ACC112 (cell line): ENCODE data around the gene ZNF576.
"Not testable (repeated sequence)": the region's sequence is repeated elsewhere in the genome, so short reads cannot be mapped to it uniquely, and the experiment has no call there.

Source experiments
- H2AFZ ChIP-seq: fragments of 200-600 bp; sonication (generic); one replicate; pipeline ENCODE4 v1.6.0; 2017; ENCODE audit warnings: antibody characterized with exemption, low read length; ENCODE audit not compliant: unreplicated experiment
- H3K27ac ChIP-seq: fragments of 200-600 bp; sonication (generic); 2 replicates; pipeline ENCODE4 v1.5.1; 2014; ENCODE audit warnings: low read depth, mild to moderate bottlenecking, antibody characterized with exemption, low read length, moderate library complexity
- H3K27me3 ChIP-seq: fragments of 200-600 bp; sonication (generic); 2 replicates; pipeline ENCODE4 v1.6.1; 2014; ENCODE audit warnings: mild to moderate bottlenecking, antibody characterized with exemption, low read length, moderate library complexity, mixed read lengths; ENCODE audit not compliant: insufficient read depth
- H3K36me3 ChIP-seq: fragments of 200-600 bp; sonication (generic); 2 replicates; pipeline ENCODE4 v1.6.1; 2016; ENCODE audit warnings: mild to moderate bottlenecking, antibody characterized with exemption, low read length, moderate library complexity, mixed read lengths; ENCODE audit not compliant: insufficient read depth
- H3K4me1 ChIP-seq: fragments of 200-600 bp; sonication (generic); one replicate; pipeline ENCODE4 v1.6.1; 2016; ENCODE audit warnings: low read length, mixed read lengths; ENCODE audit not compliant: insufficient read depth, unreplicated experiment, control insufficient read depth
- H3K4me3 ChIP-seq: fragments of 200-600 bp; sonication (generic); 2 replicates; pipeline ENCODE4 v1.5.1; 2014; ENCODE audit warnings: mild to moderate bottlenecking, low read depth, low read length
- H3K79me2 ChIP-seq: fragments of 200-600 bp; sonication (generic); one replicate; pipeline ENCODE4 v1.6.0; 2016; ENCODE audit warnings: low read length; ENCODE audit not compliant: control insufficient read depth, unreplicated experiment, insufficient read depth

Gene ZNF576

DNA sequence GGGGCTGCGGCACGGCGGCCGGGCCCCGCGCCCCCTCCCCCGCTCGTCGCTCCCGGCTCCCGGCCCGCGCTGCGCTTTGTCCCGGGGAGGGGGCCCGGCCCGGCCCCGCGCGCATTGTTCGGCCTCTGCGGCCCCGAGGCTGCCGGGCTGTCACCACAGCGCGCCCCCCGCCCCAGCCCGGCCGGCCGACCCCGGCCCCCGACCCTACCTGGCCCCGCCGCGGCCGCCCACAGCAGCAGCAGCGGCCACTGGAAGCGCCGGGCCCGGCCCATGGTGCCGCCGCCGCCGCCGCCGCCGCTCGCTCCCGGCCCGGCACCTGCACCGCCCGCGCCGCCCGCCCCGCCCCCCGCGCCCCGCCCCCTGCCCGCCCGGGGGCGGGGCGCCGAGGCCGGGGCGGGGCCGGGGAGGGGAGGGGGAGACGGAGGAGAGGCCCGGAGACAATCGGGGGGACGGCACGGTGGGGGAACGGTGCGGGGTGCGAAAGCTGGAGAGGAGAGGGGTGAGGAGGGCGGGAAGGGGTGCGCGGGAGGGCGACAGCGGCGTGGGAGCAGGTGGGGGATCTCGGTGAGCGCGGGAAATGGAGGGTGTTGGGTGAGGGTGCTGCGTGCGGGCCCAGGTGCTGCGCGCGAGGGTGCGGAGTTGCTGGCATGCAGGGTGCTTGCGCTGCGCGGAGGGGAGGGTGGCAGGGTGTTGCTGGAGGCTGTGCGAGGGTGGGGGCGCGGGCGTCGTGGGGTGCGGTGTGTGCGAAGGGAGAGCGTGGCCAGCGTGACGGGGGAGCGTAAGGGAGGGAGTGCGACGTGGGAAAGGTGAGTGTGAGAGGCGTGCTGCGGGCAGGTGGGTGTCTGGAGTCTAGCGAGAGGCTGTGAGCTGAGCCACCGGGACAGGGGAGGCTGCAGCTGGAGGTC is 43.4 kb downstream of the ZNF576 start, which contains the start of gene CADM4:
Gene CADM4, minus strand, starts transcription at position 332 of the 905 bp plus-strand sequence. Its CDS starts 60 bp downstream, at position 272.
- no peaks in the 10 kb centered on the region for H3K36me3 ChIP-seq
- H3K4me1 ChIP-seq, result peaks cover 17% of the 10 kb centered on the region
- no peak within 1 kb of the TSS for H2AFZ ChIP-seq
- peaks cover 29% of the 10 kb centered on the region for H3K27me3 ChIP-seq
- no peaks in the 10 kb centered on the region for H3K79me2 ChIP-seq
- no peak within 1 kb of the TSS for H3K27ac ChIP-seq
- H3K4me3 ChIP-seq, result peak within 1 kb of the TSS; percentile 72

DNA sequence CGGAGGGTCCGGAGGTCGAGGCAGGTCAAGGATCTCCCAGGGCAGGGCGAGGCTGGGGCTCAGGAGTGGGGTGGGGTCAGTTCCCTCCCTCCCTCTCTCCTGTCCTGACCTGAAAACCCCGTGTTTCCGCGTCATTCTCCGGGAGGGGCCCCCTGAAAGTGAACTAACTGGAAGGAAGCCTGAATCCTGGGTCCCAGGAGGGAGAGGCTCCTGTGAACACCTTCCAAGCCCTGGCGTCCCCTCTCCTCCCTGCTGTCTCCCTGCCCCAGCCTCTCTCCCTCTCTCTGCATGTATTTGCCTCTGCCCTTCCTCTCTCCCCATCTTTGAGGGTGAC is 44.0 kb downstream of the ZNF576 start:
- H3K4me3 ChIP-seq, result peak overlapping the region; percentile 72
- H3K27me3 ChIP-seq, result peaks cover 29% of the 10 kb centered on the region

DNA sequence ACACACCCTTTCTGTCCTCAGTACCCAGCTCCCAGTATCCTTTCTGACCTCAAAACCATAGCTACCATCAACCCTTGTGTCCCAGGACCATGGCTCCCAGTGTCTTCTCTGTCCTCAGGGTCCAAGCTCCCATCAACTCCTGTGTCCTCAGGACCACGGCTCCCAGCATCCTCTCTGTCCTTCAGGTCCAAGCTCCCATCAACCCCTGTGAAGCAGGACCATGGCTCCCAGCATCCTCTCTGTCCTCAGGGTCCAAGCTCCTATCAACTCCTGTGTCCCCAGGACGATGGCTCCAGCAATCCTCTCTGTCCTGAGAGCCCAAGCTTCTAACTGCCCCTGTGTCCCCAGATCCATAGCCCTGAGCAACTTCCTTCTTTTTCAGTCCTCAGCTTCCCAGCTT is 44.9 kb downstream of the ZNF576 start:
- no peak overlapping the region for H3K27ac ChIP-seq
- H3K27me3 ChIP-seq, result peaks cover 29% of the 10 kb centered on the region
- H3K79me2 ChIP-seq, result no peaks in the 10 kb centered on the region
- H3K4me3 ChIP-seq, result no peak overlapping the region
- no peak overlapping the region for H2AFZ ChIP-seq
- H3K36me3 ChIP-seq, result no peaks in the 10 kb centered on the region
- H3K4me1 ChIP-seq, result peaks cover 1% of the 10 kb centered on the region

More for the DNA sequence above, 44.0 kb downstream of the ZNF576 start:
- H3K36me3 ChIP-seq, result no peaks in the 10 kb centered on the region
- H2AFZ ChIP-seq, result no peak overlapping the region
- peaks cover 10% of the 10 kb centered on the region for H3K4me1 ChIP-seq
- H3K79me2 ChIP-seq, result no peaks in the 10 kb centered on the region
- H3K27ac ChIP-seq, result no peak overlapping the region

DNA sequence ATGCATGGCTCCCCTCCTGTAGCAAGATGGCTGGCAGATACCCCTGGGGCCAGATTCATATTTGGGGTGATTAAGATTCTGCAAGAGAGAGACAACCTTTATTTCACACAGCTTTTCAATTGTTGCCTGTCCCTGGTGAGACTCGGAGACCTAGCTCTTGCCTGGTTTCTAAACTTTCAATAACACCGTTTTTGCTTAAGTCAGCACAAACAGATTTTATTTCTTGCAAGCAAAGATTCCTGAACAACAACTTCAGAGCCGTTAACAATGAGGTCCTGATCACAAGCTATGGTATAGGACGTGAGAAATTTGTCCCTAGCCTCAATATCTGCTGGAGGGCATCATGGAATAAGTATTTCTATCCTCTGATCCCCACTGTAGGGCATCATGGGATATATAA is 46.1 kb downstream of the ZNF576 start:
- Histone ChIP-seq H3K27ac (no peak overlapping the region), H2AFZ (no peak overlapping the region), H3K27me3 (peaks cover 23% of the 10 kb centered on the region), H3K79me2 (no peaks in the 10 kb centered on the region), H3K4me1 (no peaks in the 10 kb centered on the region), H3K36me3 (peaks cover 3% of the 10 kb centered on the region; the same call in 1 of the 2 replicates), H3K4me3 (no peak overlapping the region)

DNA sequence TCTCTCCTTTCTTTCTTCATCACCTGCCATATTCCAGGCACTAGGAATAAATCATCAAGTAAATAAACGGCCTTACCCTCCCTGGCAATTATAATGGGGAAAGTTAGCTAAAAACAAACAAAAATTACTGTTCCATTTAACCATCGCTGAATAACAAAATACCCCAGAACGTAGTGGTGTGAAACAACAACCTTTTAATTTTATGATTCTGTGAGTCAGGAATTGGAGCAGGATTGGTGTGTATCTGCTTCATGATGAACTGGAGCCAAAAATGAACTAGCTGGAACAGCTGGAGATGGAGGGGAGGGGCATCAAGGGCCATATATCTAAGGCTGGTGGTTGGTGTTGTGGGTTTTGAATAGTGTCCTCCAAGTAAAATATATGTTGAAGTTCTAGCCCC is 46.9 kb downstream of the ZNF576 start:
- Histone ChIP-seq H3K27ac (no peak overlapping the region), H3K4me3 (no peak overlapping the region), H2AFZ (no peak overlapping the region), H3K4me1 (no peaks in the 10 kb centered on the region), H3K27me3 (peaks cover 15% of the 10 kb centered on the region), H3K79me2 (no peaks in the 10 kb centered on the region), H3K36me3 (peaks cover 3% of the 10 kb centered on the region; the same call in 1 of the 2 replicates)

DNA sequence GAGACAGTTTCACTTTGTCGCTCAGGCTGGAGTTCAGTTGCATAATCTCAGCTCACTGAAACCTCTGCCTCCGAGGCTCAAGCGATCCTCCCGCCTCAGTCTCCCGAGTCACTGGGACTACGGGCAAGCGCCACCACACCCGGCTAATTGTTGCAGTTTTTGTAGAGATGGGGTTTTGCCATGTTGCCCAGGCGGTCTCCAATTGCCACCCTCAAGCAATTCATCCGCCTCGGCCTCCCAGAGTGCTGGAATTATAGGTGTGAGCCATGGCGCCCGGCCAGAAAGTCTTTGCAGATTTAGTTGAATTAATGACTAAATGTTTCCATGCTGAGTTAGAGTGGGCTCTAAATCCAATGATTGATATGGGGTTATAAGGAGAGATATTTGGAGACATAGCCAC is 47.8 kb downstream of the ZNF576 start:
- Histone ChIP-seq H2AFZ (no peak overlapping the region), H3K4me1 (no peaks in the 10 kb centered on the region), H3K27ac (no peak overlapping the region), H3K4me3 (no peak overlapping the region), H3K27me3 (peaks cover 7% of the 10 kb centered on the region), H3K36me3 (peaks cover 6% of the 10 kb centered on the region; the same call in 1 of the 2 replicates), H3K79me2 (no peaks in the 10 kb centered on the region)

DNA sequence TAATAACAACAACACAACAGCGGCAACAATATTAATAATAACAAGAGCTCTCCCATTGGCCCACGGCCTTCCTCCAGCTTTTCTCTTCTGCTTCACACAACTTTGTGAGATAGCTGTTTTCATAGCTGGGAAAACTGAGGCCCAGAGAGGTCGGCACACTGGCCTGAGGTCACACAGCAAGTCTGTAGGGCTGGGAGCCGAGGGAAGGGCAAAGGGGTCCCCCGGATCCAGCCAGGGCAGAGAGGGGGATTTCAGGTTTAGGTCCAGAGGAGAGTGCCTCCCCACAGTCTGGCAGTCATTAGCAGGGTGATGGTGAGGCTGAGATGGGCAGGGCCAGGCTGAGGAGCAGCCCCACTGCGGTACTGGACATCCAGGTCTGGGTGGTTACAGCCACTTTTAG is 52.2 kb downstream of the ZNF576 start:
- Histone ChIP-seq H3K27ac (no peak overlapping the region), H3K4me3 (no peak overlapping the region), H2AFZ (no peak overlapping the region), H3K79me2 (peaks cover 2% of the 10 kb centered on the region), H3K27me3 (no peaks in the 10 kb centered on the region), H3K4me1 (no peaks in the 10 kb centered on the region), H3K36me3 (peaks cover 6% of the 10 kb centered on the region; the same call in 1 of the 2 replicates)

DNA sequence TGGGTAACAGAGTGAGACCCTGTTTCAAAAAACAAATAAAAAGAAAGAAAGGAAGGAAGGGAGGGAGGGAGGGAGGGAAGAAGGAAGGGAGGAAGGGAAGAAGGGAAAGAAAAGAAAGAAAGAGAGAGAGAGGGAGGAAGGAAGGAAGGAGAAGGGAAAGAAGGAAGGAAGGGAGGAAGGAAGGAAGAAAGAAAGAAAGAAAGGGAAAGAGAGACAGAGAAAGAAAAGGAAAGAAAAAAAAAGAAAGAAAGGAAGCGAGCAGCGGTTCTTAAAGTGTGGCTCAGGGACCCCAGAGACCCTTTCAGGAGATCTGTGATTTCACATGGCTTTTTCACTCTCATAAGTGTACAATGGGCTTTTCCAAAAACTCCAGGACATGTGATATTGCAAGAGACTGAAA is 53.1 kb downstream of the ZNF576 start:
- no peak overlapping the region for H3K27ac ChIP-seq
- no peaks in the 10 kb centered on the region for H3K27me3 ChIP-seq
- no peak overlapping the region for H3K4me3 ChIP-seq
- H3K36me3 ChIP-seq, result peaks cover 6% of the 10 kb centered on the region; the same call in 1 of the 2 replicates
- H3K4me1 ChIP-seq, result no peaks in the 10 kb centered on the region
- peaks cover 2% of the 10 kb centered on the region for H3K79me2 ChIP-seq
- no peak overlapping the region for H2AFZ ChIP-seq

DNA sequence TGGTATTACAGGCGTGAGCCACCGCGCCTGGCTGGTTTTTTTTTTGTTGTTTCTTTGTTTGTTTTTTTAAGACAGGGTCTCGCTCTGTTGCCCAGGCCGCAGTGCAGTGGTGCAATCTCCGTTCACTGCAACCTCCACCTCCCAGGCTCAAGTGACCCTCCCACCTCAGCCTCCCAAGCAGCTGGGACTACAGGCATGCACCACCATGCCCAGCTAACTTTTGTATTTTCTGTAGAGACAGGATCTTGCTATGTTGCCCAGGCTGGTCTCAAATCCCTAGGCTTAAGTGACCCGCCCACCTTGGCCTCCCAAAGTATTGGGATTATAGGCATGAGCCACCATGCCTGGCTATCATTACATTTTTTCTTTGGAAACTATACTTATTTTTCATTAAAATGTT is 53.9 kb downstream of the ZNF576 start:
- H3K27me3 ChIP-seq, H3K79me2 ChIP-seq, H2AFZ ChIP-seq, H3K36me3 ChIP-seq, H3K4me1 ChIP-seq, H3K27ac ChIP-seq, H3K4me3 ChIP-seq: not testable (repeated sequence)
